Erythroblast (primary cell): Measurements from ENCODE around the gene INTS7.
"Not testable (repeated sequence)": the region's sequence is repeated elsewhere in the genome, so short reads cannot be mapped to it uniquely, and the experiment has no call there.

Experiments
- GATA1 ChIP-seq: IDR thresholded peaks from 2 replicates; pipeline ENCODE4 v1.6.1; 2011; ENCODE audit warnings: low read depth, mild to moderate bottlenecking, control low read depth, low read length, moderate library complexity
- POLR2A ChIP-seq: IDR thresholded peaks from 2 replicates; pipeline ENCODE4 v1.6.1; 2011; ENCODE audit warnings: mild to moderate bottlenecking, low read length

- not testable (repeated sequence) for TF ChIP-seq POLR2A, GATA1
Observed at GRCh38 chr1:211937422-211937821, 97.9 kb downstream of the INTS7 start.
